K562 (cell line): ENCODE data around the gene ZNF512B. TPM values are rescaled to one million over a fixed set of nuclear protein-coding genes. Genes with fewer than 3 reads are reported as not detected.
A peak's percentile ranks its signal among the peaks of the same experiment; 100 is the strongest.

ENCODE experiments used
- GATA2 ChIP-seq: sonication (generic); formaldehyde crosslinking; IDR thresholded peaks from 2 replicates; pipeline ENCODE4 v1.4.0; 2020; ENCODE audit warnings: mild to moderate bottlenecking, missing genetic modification reagents
- HMGN3 ChIP-seq: IDR thresholded peaks from 2 replicates; pipeline ENCODE4 v1.6.1; 2011; ENCODE audit warnings: borderline replicate concordance, low read depth, mild to moderate bottlenecking, mixed read lengths, low read length; ENCODE audit not compliant: insufficient read length; ENCODE audit errors: extremely low read depth
- KHSRP ChIP-seq: fragments of 450-650 bp; IDR thresholded peaks from 2 replicates; pipeline ENCODE4 v1.6.1; 2017
- KLF10 ChIP-seq: fragments of 250-450 bp; sonication (Bioruptor Pico); IDR thresholded peaks from 2 replicates; pipeline ENCODE4 v1.6.1; 2021; ENCODE audit warnings: matching md5 sums
- NEUROD1 ChIP-seq: fragments of 150-350 bp; IDR thresholded peaks from 2 replicates; pipeline ENCODE4 v1.6.1; 2014; ENCODE audit warnings: borderline replicate concordance, low read length, low read depth; ENCODE audit not compliant: partially characterized antibody
- NUFIP1 ChIP-seq: fragments of 450-650 bp; IDR thresholded peaks from 2 replicates; pipeline ENCODE4 v1.6.1; 2018; ENCODE audit not compliant: partially characterized antibody
- SAP30 ChIP-seq: fragments of 200-600 bp; sonication (generic); IDR thresholded peaks from 2 replicates; pipeline ENCODE4 v1.6.1; 2012; ENCODE audit warnings: borderline replicate concordance, low read depth, mild to moderate bottlenecking, moderate library complexity, low read length, control low read depth, inconsistent platforms; ENCODE audit not compliant: insufficient read depth, poor library complexity, severe bottlenecking
- TAF1 ChIP-seq: IDR thresholded peaks from 2 replicates; pipeline ENCODE4 v1.6.1; 2011; ENCODE audit warnings: mild to moderate bottlenecking, low read length, moderate library complexity; ENCODE audit not compliant: insufficient read depth, control insufficient read depth, severe bottlenecking; ENCODE audit errors: extremely low read depth
- TEAD1 ChIP-seq, 2 experiments: fragments of 450-650 bp in 1 of 2; sonication (generic) in 1 of 2; formaldehyde crosslinking; IDR thresholded peaks; 2 replicates each; pipeline versions ENCODE4 v1.4.0 to v1.8.0; 2020 to 2022; ENCODE audit warnings: mild to moderate bottlenecking in 2 of 2, missing genetic modification reagents in 1 of 2
- USF1 ChIP-seq: sonication (generic); formaldehyde crosslinking; IDR thresholded peaks from 2 replicates; pipeline ENCODE4 v1.9.0; 2022; ENCODE audit warnings: mild to moderate bottlenecking, missing genetic modification reagents
- ZBTB11 ChIP-seq, 3 experiments: fragments of 200-800 bp in 1 of 3; fragments of 250-450 bp in 1 of 3; fragments of 450-650 bp in 1 of 3; sonication (Bioruptor Pico) in 1 of 3; sonication (Bioruptor generic) in 1 of 3; formaldehyde crosslinking in 1 of 3; IDR thresholded peaks; 2 replicates each; pipeline versions ENCODE4 v1.6.1 to v1.8.0; 2016 to 2022; ENCODE audit warnings: mild to moderate bottlenecking in 2 of 3, missing genetic modification characterization in 2 of 3, missing compliant biosample characterization in 1 of 3, moderate library complexity in 1 of 3
- ZFP1 ChIP-seq: fragments of 450-650 bp; formaldehyde crosslinking; IDR thresholded peaks from 2 replicates; pipeline ENCODE4 v1.4.0; 2020; ENCODE audit warnings: mild to moderate bottlenecking, mixed read lengths
- ZNF57 ChIP-seq: fragments of 450-650 bp; formaldehyde crosslinking; IDR thresholded peaks from 2 replicates; pipeline ENCODE4 v1.4.0; 2020; ENCODE audit warnings: mild to moderate bottlenecking, moderate library complexity
- polyA plus RNA-seq, 8 experiments: library from polyadenylated mRNA; depleted of rRNA in 4 of 8; stranded (reverse) in 5 of 8; unstranded in 3 of 8; fragments of >200 nt; fragmentation: Nextera tagmentation in 2 of 8; fragmentation: Illumina TruSeq in 1 of 8; extraction: Ambion mirVana in 2 of 8; extraction: Trizol in 1 of 8; gene quantifications; 2 replicates each; pipeline versions ENCODE4 v1.2.1 to v1.2.3, GENCODE V29; 2011 to 2014; ENCODE audit warnings: inconsistent platforms in 1 of 8, missing spikeins in 1 of 8
- total RNA-seq, 7 experiments: library from RNA; depleted of rRNA in 6 of 7; stranded (reverse); fragments of >200 nt in 6 of 7; fragmentation: Illumina TruSeq in 2 of 7; extraction: Trizol in 2 of 7; gene quantifications; 2 replicates each; pipeline versions ENCODE4 v1.2.1 to v1.2.3, GENCODE V29; 2011 to 2021; ENCODE audit warnings: low replicate concordance in 1 of 7
- TF ChIP-seq, protein P1 (sequence below), 2 experiments: fragments of 450-650 bp; IDR thresholded peaks; 2 replicates each; pipeline ENCODE4 v1.6.1; 2016; ENCODE audit warnings: mild to moderate bottlenecking in 2 of 2, borderline replicate concordance in 1 of 2, low read depth in 1 of 2, moderate library complexity in 1 of 2

Gene ZNF512B
- total and polyA plus RNA-seq, 9 of the 15 experiments (the other 6 are each of a cell fraction or from before 2014, with no cell fraction given) = 0.01 to 27.8 (median 8.2) TPM

DNA sequence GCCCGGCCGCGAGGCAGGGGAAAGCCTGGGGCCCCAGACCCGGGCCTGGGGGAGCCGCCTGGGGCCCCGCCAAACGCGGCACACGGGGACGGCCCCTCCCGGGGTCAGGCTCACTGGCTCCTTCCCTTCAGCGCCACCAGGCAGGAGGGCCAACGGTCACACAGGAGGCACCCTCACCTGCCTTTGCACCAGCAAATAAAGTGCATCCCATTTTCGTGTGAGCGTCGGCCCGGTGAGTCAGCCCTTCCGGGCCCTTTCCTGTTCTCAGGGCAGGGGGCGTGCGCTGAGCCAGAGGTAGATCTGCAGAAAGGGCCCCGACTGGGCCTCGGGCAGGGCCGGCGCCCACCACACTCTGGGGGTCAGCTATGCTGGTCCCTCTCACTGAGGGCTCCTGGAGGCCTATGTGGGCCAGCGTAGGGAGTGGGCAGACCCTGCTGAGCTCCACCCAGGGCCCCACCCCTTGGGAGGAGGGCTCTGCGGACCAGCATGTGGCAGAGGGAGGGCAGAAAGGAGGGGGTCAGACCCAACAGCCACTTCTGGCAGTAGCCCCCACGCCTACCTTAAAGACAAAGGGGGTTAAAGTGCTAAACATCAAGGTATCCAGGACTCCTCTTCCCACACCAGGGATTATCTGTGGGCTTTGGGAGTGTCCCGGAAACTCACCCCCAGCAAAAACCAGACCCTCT is 12.6 kb downstream of the ZNF512B start (continued):
- TF ChIP-seq USF1 (CRISPR knock-in tag) (peak; percentile 37; the same call in 1 of the 2 replicates), HMGN3 (no peak), ZFP1 (CRISPR knock-in tag) (no peak), NEUROD1 (no peak), TEAD1 (CRISPR knock-in tag; IDR thresholded peaks at IDR 0.05) (no peak), NUFIP1 (no peak), KLF10 (no peak), KHSRP (no peak), ZNF57 (no peak), SAP30 (peak; percentile 70), TAF1 (peak; percentile 14), GATA2 (CRISPR knock-in tag) (no peak), ZBTB11 (CRISPR knock-in tag; IDR thresholded peaks at IDR 0.05) (no peak)
- TF ChIP-seq, protein P1, sequence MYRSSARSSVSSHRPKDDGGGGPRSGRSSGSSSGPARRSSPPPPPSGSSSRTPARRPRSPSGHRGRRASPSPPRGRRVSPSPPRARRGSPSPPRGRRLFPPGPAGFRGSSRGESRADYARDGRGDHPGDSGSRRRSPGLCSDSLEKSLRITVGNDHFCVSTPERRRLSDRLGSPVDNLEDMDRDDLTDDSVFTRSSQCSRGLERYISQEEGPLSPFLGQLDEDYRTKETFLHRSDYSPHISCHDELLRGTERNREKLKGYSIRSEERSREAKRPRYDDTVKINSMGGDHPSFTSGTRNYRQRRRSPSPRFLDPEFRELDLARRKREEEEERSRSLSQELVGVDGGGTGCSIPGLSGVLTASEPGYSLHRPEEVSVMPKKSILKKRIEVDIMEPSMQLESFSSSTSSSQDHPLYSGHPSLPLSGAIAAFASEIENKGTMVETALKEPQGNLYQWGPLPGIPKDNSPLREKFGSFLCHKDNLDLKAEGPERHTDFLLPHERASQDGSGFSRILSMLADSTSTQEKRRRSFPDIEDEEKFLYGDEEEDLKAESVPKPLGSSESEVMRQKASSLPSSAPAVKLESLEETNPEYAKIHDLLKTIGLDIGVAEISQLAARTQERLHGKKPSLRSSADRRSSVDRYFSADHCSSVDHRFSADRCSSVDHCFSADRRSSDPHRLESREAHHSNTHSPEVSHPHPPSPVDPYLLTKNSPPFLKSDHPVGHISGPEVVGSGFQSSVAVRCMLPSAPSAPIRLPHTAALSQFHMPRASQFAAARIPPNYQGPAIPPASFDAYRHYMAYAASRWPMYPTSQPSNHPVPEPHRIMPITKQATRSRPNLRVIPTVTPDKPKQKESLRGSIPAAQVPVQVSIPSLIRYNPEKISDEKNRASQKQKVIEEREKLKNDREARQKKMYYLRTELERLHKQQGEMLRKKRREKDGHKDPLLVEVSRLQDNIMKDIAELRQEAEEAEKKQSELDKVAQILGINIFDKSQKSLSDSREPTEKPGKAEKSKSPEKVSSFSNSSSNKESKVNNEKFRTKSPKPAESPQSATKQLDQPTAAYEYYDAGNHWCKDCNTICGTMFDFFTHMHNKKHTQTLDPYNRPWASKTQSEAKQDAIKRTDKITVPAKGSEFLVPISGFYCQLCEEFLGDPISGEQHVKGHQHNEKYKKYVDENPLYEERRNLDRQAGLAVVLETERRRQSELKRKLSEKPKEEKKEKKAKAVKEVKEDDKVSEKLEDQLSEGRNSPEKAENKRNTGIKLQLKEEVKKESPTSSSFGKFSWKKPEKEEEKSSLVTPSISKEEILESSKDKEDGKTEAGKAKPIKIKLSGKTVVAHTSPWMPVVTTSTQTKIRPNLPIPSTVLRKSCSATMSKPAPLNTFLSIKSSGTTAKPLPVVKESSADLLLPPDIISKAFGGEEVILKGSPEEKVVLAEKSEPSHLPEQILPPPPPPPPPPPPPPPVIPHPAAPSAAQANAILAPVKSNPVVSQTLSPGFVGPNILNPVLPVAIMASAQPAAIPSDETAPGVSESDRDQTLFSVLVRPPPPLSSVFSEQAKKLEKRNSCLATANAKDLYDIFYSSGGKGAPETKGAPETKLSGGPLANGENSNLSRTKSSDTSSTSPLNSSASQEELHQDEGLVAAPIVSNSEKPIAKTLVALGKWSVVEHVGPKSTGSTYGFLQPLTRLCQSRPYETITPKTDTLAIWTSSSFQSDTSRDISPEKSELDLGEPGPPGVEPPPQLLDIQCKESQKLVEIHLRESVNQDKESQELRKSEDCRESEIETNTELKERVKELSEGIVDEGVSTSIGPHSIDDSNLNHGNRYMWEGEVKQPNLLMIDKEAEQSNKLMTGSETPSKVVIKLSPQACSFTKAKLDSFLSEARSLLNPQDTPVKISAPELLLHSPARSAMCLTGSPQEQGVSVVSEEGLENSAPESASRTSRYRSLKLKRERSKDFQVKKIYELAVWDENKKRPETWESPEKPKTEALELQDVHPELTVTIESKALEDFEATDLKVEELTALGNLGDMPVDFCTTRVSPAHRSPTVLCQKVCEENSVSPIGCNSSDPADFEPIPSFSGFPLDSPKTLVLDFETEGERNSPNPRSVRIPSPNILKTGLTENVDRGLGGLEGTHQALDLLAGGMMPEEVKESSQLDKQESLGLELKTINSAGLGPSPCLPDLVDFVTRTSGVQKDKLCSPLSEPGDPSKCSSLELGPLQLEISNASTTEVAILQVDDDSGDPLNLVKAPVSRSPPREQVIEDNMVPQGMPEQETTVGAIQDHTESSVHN (IDR thresholded peaks at IDR 0.05; ENCODE audit: borderline replicate concordance in 1 of 2, low read depth in 1 of 2) = no peak
